GM18502 (cell line): Measurements from ENCODE around the gene LHCGR.
A peak's percentile ranks its signal among the peaks of the same experiment; 100 is the strongest.

Experiments
- ATAC-seq: cut with Tn5 transposase; IDR thresholded peaks from one replicate; pipeline ENCODE4 v1.9.1; 2021; ENCODE audit warnings: mild to moderate bottlenecking; ENCODE audit not compliant: unreplicated experiment, poor library complexity

The LHCGR gene

GRCh38 chr2:48755473-48755872, at the start of gene LHCGR:
Gene LHCGR (minus strand): TSS chr2:48755724. CDS start chr2:48755671, 53 bp downstream.
- ATAC-seq, result no peak

DNA sequence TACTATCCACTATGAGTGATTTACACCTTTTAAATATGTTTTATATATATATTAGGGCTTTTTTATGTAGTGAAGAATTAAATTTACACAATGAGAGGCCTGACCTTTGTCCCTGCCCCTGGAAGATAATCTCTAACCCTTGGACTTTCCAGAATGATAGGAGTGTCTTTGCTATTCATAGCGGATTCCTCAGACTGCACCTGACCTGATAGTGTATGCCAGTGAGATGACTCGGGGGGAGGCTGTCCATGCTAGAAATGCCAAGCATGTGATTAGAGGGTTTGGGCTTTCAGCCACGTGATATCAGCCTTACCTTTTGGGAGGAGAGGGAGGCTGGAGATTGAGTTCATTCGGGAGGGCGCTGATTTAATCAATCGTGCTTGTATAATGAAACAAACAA, 44.1 kb upstream of the LHCGR start:
- no peak for ATAC-seq

GRCh38 chr2:48795065-48795464, 39.5 kb upstream of the LHCGR start:
- no peak for ATAC-seq

GRCh38 chr2:48793671-48794070, 38.1 kb upstream of the LHCGR start:
- no peak for ATAC-seq

- no peak for ATAC-seq
Measured at GRCh38 chr2:48792030-48792429, 36.5 kb upstream of the LHCGR start.

GRCh38 chr2:48790407-48791170, 35.1 kb upstream of the LHCGR start:
- ATAC-seq, result no peak

- no peak for ATAC-seq
Measured at GRCh38 chr2:48787580-48787979, 32.1 kb upstream of the LHCGR start.

GRCh38 chr2:48781366-48781765, 25.8 kb upstream of the LHCGR start:
- ATAC-seq, result no peak

- ATAC-seq, result no peak
Measured at GRCh38 chr2:48779019-48779716, 23.6 kb upstream of the LHCGR start.

DNA sequence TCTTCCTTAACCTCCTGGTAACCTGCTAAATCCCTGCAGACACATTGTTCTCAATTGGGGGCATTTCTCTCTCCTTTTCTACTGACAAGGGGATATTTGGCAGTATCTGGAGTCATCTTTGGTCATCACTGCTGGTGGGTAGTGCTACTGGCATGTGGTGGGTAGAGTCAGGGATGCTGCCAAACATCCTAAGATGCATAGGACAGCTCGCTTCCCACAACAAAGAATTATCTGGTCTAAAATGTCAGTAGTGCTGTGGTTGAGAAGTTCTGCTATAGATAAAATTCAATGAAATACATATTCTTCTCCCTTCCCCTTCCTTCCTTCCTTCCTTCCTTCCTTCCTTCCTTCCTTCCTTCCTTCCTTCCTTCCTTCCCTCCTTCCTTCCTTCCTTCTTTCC, 18.7 kb upstream of the LHCGR start:
- no peak for ATAC-seq

GRCh38 chr2:48771241-48772014, 15.9 kb upstream of the LHCGR start:
- ATAC-seq, result no peak

- ATAC-seq, result no peak
Measured at GRCh38 chr2:48770181-48770580, 14.7 kb upstream of the LHCGR start.

GRCh38 chr2:48768669-48769068, 13.1 kb upstream of the LHCGR start:
- ATAC-seq, result no peak

GRCh38 chr2:48767330-48767729, 11.8 kb upstream of the LHCGR start:
- no peak for ATAC-seq

DNA sequence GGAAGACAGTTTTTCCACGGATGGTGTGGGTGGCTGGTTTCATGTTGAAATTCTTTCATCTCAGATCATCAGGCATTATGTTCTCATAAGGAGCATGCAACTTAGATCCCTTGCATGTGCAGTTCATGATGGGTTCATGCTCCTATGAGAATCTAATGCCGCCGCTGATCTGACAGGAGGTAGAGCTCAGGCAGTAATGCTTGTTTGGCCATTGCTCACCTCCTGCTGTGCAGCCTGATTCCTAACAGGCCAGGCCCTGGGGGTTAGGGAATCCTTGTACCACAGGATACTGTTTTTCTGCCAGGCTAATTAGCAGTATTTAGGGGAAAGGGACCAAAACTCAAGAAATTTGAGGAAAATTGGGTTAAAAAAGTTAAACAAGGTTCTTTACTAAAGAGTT, 5.3 kb upstream of the LHCGR start:
- no peak for ATAC-seq

DNA sequence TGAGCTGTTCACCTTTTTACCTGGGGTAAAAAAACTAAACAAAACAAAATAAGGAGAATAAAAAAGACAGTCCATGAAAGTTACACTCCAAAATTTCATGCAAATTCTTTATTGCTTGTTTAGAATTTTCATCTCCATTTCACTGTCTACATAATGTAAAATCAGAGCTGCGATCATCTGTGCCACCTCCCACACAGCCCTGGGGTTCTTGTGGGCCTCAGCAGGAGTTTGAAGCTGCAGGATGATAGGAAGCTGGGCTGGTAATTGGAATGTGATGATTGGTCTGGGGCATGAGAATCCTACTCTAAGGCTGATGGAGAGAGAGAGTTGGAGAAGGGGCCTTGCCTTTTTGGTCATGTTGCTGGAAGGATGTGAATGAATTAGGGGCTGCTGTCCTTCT, 4.2 kb upstream of the LHCGR start:
- no peak for ATAC-seq

- ATAC-seq, result peak; percentile 46
Measured at GRCh38 chr2:48756289-48756688, 765 bp upstream of the LHCGR start.

DNA sequence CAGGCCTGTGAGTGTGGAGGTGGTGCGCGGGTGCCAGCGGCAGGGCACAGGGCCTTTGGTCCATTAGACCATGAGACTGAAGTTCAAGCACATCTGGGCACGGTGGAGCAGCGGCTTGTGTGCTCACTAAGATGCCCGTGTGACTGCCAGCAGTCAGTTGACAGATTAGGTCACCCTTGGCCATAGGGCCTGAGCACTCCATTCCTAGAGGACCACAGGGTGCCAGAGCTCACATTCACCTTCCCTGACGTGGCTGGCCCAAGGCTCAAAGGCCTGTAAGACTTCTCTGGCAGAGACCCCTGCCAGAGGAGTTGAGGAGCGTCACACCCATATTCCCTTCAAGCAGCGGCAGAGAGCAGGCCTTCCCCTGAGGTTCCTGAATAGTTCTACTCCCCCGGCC, 650 bp downstream of the LHCGR start:
- ATAC-seq, result no peak

- ATAC-seq, result no peak
Measured at GRCh38 chr2:48753228-48753627, 2.3 kb downstream of the LHCGR start.

- ATAC-seq, result peak; percentile 79
Measured at GRCh38 chr2:48750128-48750739, 5.3 kb downstream of the LHCGR start.
